ENCODE data around the gene NR1D2.

NR1D2 gene

DNA sequence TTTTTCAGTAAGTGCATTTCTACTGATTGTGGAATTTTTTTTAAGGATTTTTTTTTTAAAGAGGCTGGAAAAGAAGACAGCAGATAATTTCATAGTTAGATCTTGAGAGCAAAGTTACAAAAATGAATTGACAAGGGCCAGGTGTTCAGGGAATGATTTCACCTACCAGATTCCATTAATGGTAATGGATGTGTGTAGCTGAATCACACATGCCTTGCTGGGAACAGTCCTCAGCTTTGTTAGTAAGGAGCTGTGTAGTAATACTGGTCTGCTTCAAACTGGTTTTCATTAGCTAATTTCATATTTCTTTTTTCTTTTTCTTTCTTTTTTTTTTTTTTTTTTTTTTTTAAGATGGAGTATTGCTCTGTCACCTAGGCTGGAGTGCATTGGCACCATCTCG is 16.0 kb downstream of the NR1D2 start:
- DNase-seq (ENCODE audit: insufficient read length, low spot score) (no peak), FAIRE-seq (no peak)

DNA sequence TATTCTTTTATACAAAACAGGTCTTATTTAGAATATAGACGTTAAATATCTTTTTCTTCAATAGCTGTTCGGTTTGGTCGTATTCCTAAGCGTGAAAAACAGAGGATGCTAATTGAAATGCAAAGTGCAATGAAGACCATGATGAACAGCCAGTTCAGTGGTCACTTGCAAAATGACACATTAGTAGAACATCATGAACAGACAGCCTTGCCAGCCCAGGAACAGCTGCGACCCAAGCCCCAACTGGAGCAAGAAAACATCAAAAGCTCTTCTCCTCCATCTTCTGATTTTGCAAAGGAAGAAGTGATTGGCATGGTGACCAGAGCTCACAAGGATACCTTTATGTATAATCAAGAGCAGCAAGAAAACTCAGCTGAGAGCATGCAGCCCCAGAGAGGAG is 16.8 kb downstream of the NR1D2 start:
- no peak for FAIRE-seq
- DNase-seq (ENCODE audit: insufficient read length, low spot score) = no peak

DNA sequence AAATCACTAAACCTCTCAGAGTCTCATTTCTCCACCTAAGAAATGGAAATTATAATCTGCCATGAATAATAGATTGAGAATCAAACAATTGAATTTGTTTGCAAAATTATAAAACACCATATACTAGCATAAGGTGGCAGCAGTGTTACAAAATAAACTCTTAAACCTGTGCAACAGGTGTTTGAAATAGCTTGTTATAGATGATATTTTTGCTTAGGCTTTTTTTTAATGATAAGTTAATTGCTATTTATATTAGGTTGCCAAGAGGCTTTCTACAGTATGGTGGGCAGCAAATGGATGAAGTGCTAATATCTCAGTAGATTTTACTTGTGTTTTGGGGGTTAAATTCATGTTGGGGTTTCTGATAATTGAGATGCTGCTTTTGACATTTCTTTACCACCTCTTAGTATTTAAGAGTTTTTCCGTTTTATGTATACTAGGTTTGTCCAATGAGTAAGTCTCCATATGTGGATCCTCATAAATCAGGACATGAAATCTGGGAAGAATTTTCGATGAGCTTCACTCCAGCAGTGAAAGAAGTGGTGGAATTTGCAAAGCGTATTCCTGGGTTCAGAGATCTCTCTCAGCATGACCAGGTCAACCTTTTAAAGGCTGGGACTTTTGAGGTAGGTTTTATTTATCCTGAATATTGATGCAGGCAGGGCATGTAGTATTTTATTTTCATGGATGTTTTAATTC is 19.6 kb downstream of the NR1D2 start:
- DNase-seq (ENCODE audit: insufficient read length, low spot score) (no peak), FAIRE-seq (no peak)

DNA sequence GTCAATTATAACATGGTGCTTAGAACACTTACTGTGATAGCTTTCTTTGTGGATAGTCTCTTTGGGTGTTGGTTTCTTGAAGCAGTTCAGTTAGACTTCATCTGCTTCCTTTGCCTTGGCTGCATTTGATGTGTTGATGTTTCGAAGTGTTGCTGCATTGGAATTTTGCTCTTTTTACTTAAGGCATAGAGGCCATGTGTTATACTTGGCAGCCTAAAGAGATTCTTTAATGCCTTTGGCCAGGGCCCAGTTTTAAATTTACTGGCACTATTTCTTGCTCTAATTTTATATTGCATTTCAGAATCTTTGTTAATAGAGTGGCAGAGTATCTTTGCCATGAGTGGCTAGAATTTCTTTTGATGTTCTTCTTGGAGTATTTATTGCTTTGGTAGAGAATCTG is 21.2 kb downstream of the NR1D2 start:
- FAIRE-seq = no peak
- DNase-seq (ENCODE audit: insufficient read length, low spot score) = no peak

DNA sequence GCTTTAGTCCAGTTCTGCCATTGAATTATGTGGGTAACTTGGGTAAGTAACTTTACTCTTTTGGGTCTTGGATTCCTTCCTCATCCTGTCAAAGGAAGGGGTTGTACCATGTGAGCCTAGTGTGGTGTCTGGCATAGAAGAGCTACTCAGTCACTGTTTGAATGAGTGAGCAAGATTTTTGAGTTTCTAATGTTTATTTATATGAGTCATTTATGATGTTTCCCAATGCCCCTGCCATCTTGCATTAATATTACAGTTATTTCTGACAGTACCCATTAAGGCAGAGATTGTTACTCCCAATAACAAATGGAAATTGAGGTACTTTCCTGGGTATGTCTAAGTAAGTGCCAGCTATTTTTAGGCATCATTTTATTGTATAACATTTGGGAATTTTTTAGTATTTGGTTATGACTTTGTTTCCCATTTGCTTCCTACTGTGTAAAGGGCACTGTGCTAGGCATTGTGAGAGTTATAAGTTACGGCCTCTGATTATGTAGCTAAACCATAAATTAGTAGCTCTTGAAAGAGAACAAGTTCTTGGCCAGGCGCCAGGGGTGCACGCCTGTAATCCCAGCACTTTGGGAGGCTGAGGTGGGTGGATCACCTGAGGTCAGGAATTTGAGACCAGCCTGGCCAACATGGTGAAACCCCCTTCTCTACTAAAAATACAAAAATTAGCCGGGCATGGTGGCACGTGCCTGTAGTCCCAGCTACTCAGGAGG is 23.5 kb downstream of the NR1D2 start:
- DNase-seq (ENCODE audit: insufficient read length, low spot score) (no peak), FAIRE-seq (no peak)

DNA sequence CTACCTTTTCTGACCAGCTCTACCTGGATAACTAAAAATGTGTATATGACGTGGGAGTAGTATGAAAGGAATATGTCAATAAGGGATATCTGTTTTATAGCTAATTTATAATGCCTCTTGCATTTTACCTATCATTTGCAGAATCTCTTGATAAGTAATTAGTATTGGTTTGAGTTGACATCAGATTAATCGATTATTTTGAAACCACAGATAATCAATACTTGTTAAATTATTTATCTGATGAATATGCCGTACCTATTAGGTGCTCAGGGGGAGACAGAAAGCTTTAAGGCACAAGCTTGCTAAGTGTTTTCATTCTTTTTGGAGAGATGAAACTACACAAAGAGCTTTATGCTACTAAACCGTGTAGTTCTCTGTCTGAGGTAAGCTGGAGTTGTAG is 24.3 kb downstream of the NR1D2 start:
- no peak for FAIRE-seq
- DNase-seq (ENCODE audit: insufficient read length, low spot score) = no peak

DNA sequence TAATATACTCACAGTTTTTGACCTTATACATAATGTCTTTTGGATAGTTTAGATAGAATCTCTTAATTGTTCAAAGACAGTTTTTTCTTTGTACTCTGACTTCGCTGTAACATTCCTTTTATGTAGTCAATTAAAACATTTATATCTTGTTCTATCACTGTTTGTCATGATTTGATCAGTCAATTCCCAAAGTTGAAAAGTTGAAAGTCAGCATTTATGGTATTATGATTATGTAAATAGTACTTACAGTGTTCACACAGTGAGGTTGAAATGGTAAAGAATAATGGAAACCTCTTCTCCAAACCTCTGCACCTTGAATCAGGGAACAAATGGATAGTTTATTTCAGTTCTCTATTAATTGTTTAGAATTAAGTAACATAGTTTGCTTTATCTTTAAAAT is 26.6 kb downstream of the NR1D2 start:
- FAIRE-seq (no peak), DNase-seq (ENCODE audit: insufficient read length, low spot score) (no peak)

DNA sequence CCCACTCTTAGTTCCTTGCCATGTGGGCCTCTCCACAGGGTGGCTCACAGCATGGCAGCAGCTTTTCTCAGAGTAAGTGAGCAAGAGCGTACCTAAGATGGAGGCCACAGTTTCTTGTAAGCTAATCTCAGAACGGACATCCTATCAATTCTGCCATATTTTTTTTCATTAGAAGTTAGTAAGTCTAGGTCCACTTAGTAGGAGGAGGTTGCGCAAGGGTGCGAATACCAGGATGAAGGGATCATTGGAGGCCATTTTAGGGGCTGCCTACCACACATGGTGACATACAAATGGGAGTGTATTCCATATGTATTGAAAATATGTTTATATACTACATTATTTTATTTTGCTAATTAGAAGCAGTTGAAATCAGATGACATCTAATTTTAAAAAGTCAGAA is 31.5 kb downstream of the NR1D2 start:
- FAIRE-seq = no peak
- no peak for DNase-seq (ENCODE audit: insufficient read length, low spot score)

DNA sequence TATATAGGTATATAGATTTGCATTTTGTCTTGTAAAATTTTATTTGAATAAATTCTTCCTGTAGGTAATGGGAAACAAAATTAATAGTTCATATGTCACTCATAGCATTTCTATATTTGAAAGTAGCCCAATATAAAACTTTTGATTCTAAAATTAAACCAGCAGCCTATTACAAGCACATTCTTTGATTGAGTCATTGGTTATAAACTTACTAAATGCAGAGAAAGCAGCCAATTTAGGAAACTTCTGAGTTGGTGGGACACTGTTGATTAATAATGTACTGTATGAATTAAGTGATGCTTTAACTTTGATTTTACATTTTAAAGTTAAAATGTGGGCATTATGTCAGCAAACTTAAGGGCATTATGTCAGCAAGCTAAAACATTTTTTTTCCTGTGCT is 34.5 kb downstream of the NR1D2 start:
- no peak for DNase-seq (ENCODE audit: insufficient read length, low spot score)
- no peak for FAIRE-seq

DNA sequence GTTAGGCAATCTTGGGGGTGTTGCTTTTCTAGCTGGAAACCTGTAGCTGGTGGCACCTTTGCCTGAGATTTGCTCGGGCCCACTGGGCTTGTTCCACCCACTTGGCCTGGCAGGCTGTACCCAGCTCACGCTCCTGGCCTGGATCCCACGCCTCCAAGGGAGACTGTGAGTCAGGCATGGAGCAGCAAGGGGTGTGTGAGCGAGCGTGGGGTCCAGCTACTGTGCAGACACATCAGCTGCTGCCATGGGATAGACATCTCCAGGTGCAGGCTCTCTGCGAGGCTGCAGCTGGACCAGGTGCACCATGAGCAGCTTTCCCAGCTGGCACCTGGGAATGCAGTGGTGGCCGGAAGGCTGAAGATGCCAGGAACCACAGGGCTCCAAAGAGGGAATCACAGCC is 36.0 kb downstream of the NR1D2 start:
- FAIRE-seq (peak; percentile 33), DNase-seq (ENCODE audit: insufficient read length, low spot score) (no peak)

DNA sequence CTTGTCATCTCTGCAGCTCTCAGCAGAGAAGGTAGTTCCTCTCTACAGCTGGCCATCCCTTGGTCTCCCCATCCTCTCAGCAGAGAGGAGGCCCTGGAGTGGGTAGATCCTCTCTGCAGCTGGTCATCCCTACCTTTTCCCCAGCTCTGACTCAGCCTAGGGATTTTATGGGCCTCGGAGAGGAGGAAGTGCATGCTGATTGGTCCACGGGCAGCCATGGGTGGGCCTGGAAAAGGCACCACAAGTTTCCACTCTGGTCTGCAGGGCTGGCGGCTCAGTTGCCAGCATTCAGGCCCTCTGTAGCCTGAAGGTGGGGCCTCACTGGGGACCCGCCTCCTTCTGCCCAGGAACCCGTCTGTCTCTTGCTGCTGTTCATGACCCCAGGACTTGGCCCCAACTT is 36.9 kb downstream of the NR1D2 start:
- DNase-seq (ENCODE audit: insufficient read length, low spot score) = no peak
- no peak for FAIRE-seq

DNA sequence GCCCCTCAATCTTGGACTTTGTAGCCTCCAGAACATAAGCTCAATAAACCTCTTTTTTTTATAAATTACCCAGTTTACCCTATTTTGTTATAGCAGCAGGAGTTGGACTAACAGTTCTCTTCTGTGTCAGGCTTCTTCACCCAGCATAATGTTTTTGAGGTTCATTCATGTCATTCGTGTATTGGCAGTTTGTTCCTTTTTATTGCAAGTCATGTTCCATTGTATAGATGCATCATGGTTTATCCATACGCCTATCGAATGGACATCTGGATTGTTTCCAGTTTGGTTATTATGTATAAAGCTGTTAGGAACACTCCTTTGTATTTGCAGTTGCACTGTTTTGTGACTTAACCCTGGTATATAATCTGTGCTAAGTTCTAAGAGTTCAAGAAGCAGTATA is 39.8 kb downstream of the NR1D2 start:
- FAIRE-seq (no peak), DNase-seq (ENCODE audit: insufficient read length, low spot score) (no peak)

DNA sequence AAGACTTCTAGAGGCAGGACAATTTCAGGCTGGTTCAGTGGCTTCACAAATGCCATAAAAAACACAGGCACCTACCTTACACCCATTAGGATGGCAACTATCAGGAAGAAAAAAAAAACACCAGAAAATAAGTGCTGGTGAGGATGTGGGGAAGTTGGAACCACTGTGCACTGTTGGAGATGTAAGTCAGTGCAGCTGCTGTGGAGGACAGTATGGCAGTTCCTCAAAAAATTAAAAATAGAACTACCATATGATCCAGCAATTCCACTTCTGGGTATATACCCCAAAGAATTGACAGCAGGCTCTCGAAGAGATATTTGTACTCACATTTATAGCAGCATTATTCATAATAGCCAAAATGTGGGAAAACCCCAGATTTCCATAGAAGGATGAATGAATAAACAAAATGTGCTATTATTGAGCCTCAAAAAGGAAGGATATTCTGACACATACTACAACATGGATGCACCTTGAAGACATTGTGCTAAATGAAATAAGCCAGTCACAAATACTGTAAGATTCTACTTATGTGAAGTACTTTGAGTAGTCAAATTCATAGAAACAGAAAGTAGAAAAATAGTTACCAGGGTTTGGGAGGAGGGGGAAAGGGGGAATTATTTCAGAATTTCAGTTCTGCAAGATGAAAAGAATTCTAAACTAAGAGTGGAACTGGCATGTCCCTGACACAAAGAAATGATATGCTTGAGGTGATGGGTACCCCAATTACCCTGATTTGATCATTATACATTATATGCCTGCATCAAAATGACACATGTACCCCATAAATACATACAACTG is 40.9 kb downstream of the NR1D2 start:
- FAIRE-seq (no peak), DNase-seq (ENCODE audit: insufficient read length, low spot score) (no peak)

DNA sequence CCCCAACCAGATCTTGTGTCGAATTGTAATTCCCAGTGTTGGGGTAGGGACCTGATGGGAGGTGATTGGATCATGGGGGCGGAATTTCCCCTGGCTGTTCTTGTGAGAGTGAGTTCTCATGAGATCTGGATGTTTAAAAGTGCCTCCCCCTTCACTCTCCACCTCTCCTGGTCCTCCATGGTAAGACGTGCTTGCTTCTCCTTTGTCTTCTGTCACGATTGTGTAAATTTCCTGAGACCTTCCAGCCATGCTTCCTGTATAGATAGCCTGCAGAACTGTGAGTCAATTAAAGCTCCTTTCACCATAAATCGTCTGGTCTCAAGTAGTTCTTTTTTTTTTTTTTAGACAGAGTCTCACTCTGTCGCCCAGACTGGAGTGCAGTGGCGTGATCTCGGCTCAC is 42.3 kb downstream of the NR1D2 start:
- DNase-seq (ENCODE audit: insufficient read length, low spot score) (no peak), FAIRE-seq (no peak)

DNA sequence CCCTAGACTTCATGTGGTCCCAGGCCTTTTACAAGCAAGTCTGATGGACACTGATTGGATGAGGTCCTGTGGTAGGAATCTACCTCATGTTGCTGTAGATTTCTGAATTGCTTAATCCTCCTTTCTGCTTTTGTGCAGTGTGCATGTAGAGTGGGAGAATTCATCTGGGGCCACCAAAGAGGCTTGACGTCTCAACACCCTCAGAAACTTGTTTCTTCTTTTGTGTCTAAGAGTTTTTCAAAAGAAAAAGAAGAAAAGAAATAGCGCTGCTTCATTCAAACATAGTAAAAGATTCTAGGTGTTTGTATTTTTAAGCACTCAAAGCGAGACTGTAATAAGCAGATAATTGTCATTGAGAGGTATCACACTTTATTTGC is 46.2 kb downstream of the NR1D2 start:
- DNase-seq (ENCODE audit: insufficient read length, low spot score) (no peak), FAIRE-seq (no peak)

DNA sequence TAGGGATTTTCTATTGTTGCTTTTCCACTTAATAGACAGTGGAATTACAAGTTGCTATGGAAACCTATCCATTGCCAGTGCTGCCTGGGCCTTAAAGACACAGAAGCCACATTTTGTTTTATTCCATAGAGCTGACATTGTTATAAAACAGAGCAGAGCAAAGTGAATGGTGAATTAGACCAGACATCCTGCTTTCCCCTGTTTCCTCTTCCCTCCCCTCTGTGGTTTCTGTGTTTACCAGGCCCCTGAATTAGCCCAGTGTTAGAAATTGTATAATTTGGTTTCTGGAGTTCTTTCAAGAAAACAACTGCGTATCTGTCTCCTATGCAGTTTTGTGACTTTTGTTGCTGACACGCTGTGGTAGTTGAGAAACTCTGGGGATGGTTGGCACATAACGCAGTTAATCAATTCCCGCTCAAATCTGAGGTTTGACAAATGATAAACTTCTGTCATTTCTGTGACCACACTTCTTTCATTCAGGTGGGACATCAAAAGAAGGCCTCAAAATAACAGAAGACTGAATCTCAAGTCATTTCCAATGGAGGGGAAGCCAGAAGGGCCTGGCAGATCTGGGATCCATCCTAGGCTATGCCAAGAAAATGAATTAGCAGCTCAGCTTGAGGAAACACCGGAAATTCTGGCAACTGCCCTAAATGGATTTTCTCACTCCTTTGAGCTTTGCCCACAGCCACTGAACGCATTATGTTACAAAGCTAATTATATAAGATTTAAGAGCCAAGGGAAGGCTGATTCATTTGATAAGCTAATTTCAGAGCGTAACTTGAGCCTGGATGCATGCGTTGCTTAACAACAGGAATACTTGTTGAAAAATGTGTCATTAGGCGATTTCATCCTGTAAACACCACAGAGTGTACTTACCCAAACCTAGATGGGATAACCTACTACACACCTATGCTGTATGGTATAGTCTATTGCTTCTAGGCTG is 46.9 kb downstream of the NR1D2 start:
- DNase-seq (ENCODE audit: insufficient read length, low spot score) (no peak), FAIRE-seq (no peak)

DNA sequence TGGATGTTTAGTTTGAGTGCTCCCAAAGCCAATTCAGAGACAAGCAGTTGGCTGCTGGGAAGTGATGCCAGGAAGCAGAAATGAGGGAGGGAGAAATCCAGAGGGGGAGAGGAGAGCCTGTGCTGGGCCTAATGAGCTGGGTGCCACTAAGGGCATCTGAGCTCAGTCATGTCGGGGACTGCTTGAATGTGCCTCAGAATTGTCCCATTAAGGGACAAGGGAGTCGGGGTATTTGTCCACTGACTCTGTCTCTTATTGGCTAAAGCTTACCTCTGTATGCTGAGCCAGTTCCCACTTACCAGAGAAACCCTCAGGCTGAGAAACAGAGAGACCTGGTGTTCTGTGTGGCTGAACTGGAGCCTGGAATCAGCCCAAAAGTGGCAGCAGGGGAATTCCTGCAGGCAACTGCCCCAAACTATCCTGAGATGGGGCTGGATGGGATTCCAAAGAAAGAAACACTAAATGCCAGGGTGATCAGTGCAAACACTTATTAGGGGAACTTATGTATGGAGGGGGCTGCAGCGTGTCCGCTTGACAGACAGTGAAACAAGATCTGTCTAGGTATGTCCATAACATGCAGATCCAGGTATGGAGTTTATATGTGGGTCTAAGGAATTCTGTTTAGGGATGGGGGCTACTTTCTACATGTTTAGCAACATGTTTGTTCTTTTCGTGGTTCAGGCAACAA is 48.6 kb downstream of the NR1D2 start:
- no peak for DNase-seq (ENCODE audit: insufficient read length, low spot score)
- no peak for FAIRE-seq

DNA sequence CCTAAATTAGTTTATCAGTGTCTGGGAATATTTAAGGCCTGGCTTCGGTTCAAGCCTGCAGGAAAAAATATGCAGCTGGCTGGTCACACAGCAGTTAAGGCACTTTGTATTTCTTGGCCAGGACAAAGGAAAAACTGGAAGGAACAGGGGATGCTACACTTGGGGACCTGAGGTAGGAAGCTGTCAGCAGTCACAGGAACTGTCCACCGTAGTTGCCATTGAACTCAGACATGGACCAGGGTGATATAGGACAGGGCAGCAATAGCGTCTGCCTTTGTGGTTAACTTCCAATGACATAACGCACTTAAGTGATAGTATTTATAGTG is 49.1 kb downstream of the NR1D2 start:
- FAIRE-seq = no peak
- no peak for DNase-seq (ENCODE audit: insufficient read length, low spot score)

DNA sequence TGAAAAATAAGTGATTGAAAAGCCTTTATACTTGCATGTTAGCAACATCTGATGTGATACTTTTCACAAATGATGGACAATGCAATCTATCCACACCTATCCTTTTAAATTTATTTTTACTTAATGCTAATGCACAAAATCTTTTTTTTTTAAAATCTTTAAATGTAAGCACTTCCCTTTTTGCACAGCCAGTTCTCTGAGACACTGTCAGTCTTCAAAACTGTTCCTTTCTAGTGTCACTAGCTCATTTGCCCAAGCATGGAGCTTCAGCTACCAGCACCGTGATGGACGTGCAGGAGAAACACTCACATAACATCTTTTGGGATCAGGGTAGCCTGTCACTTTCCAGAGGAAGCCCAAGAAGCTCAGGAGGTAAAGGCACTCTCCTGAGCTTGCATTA is 50.1 kb downstream of the NR1D2 start:
- DNase-seq (ENCODE audit: insufficient read length, low spot score) (no peak), FAIRE-seq (no peak)

DNA sequence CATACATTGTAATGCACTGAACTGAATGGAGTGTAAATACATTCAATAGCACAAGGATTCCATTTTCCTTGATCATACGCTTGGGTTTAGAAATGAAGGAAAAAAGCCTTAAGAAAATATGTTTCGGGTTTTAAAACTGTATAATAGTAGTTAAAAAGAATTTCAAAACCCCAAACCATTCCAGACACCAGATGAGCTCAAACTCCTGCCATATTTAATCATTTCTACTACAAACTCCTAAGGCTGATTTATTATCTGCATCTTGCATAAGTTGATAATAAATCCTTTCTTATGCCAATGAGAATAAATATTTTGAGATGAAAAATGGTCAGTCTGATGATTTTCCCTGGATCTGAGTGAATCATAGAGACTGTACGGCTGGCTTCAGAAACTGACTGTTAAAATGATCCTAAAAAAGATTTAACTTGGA is 51.0 kb downstream of the NR1D2 start:
- FAIRE-seq (no peak), DNase-seq (ENCODE audit: insufficient read length, low spot score) (no peak)
